Astrocyte of the spinal cord (primary cell): ENCODE results near the gene GABRR2.

Experiments used
- DNase-seq: peaks from one replicate; pipeline ENCODE4 v3.0.0; 2011; ENCODE audit warnings: low read depth, low spot score
- H3K4me3 ChIP-seq: 2 replicates; pipeline ENCODE4 v1.5.1; 2011; ENCODE audit warnings: low read depth, mild to moderate bottlenecking, low read length, moderate library complexity
- in situ Hi-C: cut with HindIII; loops from 2 replicates; pipeline ENCODE4 v1.10.0; 2017; ENCODE audit warnings: low sequenced_read_pairs
- TF ChIP-seq, protein P1 (sequence below): IDR thresholded peaks from 2 replicates; pipeline ENCODE4 v1.5.1; 2012; ENCODE audit warnings: low read depth, mild to moderate bottlenecking, low read length, inconsistent platforms

GABRR2 gene

DNA sequence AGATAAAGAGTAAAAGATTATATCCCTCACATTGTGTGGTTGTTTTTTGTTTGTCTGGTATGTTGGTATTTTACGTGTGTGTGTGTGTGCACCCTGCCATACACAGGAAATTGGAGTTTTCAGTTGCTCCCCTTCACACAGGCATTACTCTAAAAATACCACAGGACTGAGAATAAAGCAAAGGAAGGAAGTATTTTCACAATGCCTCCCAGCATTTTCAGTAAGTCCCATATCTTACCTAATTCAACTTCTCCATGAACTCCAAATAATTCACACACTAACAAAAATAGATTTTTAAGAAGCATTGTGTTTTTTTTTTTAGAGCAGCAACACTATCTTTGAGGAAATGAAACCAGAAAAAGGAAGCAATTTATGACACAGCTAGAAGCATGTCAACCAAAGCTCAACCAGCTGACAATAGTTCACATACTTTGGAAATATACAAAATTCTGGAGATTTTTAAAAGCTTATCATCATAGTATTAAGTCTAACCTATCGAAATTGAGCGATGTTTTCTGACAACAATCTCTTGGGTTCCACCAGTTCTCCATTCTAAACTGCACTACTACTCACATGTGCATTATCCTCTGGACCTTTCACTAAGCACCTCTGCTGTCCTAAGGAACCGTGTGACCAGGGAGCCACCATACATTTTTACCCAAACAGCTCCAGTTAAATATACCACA is 35.3 kb upstream of the GABRR2 start:
- TF ChIP-seq, protein P1, sequence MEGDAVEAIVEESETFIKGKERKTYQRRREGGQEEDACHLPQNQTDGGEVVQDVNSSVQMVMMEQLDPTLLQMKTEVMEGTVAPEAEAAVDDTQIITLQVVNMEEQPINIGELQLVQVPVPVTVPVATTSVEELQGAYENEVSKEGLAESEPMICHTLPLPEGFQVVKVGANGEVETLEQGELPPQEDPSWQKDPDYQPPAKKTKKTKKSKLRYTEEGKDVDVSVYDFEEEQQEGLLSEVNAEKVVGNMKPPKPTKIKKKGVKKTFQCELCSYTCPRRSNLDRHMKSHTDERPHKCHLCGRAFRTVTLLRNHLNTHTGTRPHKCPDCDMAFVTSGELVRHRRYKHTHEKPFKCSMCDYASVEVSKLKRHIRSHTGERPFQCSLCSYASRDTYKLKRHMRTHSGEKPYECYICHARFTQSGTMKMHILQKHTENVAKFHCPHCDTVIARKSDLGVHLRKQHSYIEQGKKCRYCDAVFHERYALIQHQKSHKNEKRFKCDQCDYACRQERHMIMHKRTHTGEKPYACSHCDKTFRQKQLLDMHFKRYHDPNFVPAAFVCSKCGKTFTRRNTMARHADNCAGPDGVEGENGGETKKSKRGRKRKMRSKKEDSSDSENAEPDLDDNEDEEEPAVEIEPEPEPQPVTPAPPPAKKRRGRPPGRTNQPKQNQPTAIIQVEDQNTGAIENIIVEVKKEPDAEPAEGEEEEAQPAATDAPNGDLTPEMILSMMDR, result no peak
- in situ Hi-C loops, result no loop called here
- DNase-seq, result peak; percentile 17
- no peak overlapping the region for H3K4me3 ChIP-seq

DNA sequence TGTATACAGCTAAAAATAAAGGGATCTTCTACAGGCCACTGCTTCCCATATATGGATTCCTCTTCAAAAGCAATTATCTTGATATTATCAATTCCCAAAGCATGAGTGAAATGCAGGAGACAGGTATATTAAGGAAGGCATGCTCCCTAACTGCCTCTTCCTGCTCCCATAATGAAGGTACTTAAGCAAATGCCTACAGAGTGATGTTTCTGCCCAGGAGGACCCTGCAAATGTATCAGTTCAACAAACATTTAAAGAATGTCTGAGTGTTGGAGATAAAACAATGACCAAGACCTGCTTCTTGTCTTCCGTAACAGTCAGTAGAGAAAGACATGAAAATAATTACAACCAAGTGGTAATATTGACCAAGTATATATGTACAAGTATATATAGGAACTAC is 33.3 kb upstream of the GABRR2 start:
- in situ Hi-C loops, result no loop called here
- H3K4me3 ChIP-seq, result no peak overlapping the region
- peak; percentile 17 for DNase-seq
- TF ChIP-seq, protein P1, result no peak

DNA sequence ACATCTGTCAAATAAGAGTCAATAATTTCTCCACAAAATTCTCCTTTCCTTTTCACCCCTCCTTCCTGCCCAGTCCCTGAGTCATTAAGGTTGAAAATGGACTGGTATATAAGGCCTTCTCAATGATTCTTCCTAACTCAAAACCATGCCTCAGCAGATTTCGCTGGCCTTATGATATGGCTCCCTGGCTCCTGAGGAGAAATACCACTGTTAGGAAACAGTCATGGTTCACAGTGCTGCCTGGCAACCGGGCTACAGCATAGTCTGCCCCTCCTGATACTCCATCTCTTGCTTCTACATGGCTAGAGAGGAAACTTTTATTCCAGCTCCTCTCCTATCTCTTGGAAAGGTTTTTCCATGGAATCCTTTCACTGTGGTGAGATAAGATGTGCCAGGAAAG is 32.7 kb upstream of the GABRR2 start:
- in situ Hi-C loops, result no loop called here
- DNase-seq, result peak; percentile 44
- no peak overlapping the region for H3K4me3 ChIP-seq
- TF ChIP-seq, protein P1, result no peak

DNA sequence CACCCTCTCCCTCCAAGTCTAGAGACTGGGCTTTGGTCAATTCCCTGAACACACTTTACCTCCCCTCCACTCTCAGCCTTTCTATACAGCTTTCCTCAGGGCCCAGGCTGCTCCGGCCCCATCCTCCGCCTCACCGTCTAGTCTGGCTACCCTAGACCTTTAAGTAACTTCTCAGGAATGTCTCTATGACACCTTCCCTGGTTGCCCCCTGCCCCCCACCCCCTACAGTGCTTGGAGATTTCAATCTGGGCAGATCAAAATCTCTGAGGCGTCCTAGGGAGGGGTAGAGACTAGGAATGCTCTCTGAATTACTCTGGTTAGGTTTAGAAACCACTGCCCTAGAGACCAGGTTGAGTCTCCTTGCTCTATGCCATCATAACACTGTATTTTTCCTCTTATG is 31.3 kb upstream of the GABRR2 start:
- TF ChIP-seq, protein P1, result no peak
- no peak overlapping the region for H3K4me3 ChIP-seq
- peak; percentile 14 for DNase-seq
- in situ Hi-C loops, result no loop called here

DNA sequence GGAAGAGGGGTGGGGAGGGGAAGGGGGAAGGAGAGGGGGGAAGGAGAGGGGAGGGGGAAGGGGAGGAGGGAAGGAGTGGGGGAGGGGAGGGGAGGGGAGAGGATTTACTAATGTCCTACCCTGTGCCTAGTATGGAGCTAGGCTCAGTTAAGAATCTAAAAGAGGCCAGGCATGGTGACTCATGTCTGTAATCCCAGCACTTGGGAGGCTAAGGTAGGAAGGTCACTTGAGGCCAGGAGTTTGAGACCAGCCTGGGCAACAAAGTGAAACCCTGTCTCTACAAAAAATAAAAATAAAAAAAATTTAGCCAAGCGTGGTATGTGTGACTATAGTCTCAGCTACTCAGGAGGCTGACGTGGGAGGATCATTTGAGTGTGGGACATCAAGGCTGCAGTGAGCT is 24.5 kb upstream of the GABRR2 start:
- in situ Hi-C loops, result no loop called here
- no peak overlapping the region for H3K4me3 ChIP-seq
- DNase-seq, result no peak
- TF ChIP-seq, protein P1, result no peak

DNA sequence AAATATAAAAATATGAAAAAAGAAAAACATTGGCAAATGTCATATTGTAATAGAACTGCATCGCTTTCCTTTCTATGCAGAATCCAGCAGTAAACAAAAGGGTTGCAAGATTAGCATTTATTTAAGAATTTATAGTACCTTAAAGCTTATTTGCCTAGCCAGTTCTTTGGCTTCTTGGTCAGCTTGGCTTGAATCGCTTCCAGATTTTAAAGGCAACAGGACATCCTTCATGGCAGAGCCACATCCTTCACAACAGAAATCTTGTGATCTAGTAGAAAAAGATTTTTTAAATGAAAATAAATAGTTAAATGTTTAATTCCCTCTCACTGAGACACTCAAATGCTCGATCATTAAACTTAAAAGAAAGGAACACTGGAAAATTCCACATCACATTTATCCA is 20.1 kb upstream of the GABRR2 start:
- no peak overlapping the region for H3K4me3 ChIP-seq
- TF ChIP-seq, protein P1, result no peak
- no peak for DNase-seq
- in situ Hi-C loops, result no loop called here
